NB4 (cell line): ENCODE results near the gene ABHD17C.

Source experiments
- DNase-seq: peaks from one replicate; pipeline ENCODE4 v3.0.0; 2010; ENCODE audit warnings: low read depth
- H3K4me3 ChIP-seq: one replicate; pipeline ENCODE4 v1.5.1; 2011; ENCODE audit warnings: mild to moderate bottlenecking, low read depth, low read length, moderate library complexity
- MYC ChIP-seq: IDR thresholded peaks from 2 replicates; pipeline ENCODE4 v1.6.1; 2011; ENCODE audit warnings: low read depth, low read length
- POLR2A ChIP-seq: IDR thresholded peaks from 2 replicates; pipeline ENCODE4 v1.6.1; 2011; ENCODE audit warnings: mild to moderate bottlenecking; ENCODE audit not compliant: insufficient read length; ENCODE audit errors: extremely low read depth
- TF ChIP-seq, protein P1 (sequence below): IDR thresholded peaks from 2 replicates; pipeline ENCODE4 v1.6.1; 2011; ENCODE audit warnings: low read depth, low read length
- TF ChIP-seq, protein P2 (sequence below): IDR thresholded peaks from one replicate; pipeline ENCODE4 v1.5.1; 2012; ENCODE audit warnings: low read depth, low read length

Gene ABHD17C

DNA sequence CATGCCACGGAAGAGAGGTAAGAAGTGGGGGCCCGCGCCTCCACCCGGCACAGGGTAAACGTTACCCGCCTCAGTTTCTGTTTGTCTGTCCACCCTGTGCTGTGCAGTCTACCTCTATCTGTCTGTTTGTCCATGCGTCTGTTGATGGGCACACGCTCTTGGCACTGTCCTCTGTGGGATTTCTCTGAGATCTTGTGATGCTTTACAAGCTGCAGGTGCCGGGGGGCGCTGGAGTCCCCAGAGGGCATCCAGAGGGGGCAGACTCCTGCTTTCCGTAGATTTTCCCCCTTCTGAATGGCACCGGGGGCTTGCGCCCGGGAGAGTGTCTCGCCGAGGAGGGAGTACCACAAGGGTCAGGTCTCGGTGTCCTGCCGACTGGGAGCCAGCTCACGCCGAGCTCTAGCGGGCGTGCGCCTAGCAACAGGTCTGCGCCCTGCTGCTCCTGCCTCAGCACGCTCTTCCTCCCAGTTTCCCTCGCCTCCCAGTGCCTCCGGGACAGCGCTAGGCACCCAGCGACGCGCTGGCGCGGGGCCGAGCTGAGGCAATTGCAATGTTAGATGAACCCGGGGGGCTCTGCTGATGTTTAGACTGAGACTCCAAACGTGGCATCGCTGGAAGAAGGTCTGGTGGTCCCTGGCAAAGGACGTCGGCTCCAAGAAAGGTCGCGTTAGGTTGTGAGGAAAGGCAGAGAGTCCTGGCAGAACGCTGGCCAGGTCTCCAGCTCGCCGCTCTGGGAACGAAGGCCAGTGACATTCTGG, 84.7 kb downstream of the ABHD17C start:
- TF ChIP-seq MYC (no peak), POLR2A (no peak)
- TF ChIP-seq, protein P1, sequence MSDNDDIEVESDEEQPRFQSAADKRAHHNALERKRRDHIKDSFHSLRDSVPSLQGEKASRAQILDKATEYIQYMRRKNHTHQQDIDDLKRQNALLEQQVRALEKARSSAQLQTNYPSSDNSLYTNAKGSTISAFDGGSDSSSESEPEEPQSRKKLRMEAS = no peak
- TF ChIP-seq, protein P2, sequence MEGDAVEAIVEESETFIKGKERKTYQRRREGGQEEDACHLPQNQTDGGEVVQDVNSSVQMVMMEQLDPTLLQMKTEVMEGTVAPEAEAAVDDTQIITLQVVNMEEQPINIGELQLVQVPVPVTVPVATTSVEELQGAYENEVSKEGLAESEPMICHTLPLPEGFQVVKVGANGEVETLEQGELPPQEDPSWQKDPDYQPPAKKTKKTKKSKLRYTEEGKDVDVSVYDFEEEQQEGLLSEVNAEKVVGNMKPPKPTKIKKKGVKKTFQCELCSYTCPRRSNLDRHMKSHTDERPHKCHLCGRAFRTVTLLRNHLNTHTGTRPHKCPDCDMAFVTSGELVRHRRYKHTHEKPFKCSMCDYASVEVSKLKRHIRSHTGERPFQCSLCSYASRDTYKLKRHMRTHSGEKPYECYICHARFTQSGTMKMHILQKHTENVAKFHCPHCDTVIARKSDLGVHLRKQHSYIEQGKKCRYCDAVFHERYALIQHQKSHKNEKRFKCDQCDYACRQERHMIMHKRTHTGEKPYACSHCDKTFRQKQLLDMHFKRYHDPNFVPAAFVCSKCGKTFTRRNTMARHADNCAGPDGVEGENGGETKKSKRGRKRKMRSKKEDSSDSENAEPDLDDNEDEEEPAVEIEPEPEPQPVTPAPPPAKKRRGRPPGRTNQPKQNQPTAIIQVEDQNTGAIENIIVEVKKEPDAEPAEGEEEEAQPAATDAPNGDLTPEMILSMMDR = no peak
- no peak overlapping the region for H3K4me3 ChIP-seq
- DNase-seq = no peak

DNA sequence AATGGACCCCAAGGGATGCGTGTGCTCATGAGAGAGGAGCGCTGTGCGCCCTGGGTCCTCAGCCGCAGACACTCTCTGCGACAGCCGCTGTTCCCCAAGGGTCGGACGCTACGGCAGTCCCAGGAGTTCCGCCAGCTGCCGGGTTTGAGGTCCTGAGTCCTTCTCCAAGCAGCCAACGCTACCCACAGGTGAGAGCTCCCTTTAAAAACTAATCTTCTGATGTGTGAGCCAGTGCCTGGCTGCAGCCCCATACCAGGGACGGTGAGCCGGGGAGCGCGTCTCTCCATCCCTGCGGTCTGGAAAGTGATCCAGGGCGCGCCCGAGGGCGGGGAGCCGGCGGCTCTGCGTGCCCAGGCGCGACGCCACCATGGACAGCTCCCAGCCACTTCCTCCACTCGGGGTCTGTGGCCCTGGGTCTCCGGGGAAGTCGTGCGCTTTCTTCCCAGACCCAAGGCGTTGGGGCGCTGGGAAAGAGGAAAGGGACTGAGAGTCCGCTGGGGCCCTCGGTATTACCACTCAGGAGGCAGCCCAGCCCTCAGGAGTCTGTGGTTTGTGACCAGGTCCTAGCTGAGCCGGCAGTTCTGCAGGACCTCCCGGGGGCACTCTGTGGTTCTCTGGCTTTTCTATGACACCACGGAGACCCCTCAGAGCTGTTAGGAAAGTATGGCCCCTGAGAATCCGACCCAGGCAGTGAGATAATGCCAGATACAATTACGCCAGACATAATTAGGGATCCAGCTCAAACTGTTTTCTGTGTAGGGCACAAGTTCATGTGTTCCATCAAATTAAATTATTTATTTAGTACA, 85.5 kb downstream of the ABHD17C start:
- TF ChIP-seq MYC (no peak), POLR2A (no peak)
- TF ChIP-seq, protein P2 = no peak
- TF ChIP-seq, protein P1 = no peak
- no peak overlapping the region for H3K4me3 ChIP-seq
- no peak for DNase-seq

DNA sequence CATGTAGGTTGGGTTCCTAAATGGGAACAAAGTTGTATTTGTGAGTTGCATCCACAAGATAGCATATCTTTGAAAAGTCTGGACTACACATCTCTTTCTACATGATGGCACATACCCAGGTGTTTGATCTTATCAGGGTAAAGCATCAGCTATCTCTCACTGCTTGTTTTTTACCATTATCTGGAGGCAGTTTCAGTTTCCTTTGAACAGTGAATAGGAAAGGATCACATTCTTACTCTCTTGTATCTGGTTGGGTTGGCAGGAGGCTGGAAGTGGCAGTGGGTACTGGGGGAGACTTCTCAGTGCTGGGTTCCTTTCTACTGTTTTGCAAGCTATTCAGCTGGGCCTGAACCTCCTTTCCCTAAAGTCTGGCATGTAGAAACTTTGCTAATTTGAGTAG, 88.2 kb downstream of the ABHD17C start:
- no peak overlapping the region for H3K4me3 ChIP-seq
- DNase-seq = no peak
- no peak for TF ChIP-seq POLR2A
- TF ChIP-seq, protein P1 = no peak
- no peak for TF ChIP-seq MYC
- TF ChIP-seq, protein P2 = no peak

DNA sequence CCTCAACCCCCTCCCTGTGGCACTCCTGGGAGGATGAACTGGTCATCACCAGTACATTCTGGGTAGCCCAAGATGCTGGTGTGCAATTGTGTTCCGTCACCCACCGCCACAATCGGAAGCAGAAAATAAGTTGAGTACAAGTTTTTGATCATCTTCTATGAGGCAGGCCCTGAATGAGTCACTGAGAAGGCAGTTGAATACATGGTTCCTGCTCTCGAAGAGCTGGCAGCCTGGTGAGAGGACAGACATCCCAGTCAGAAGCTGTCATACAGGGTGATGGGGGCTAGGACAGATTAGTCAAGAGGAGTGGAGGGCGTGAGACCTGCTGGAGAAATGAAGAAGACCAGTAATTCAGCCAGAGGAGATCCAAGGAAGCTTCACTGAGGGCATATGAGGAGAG, 90.2 kb downstream of the ABHD17C start:
- TF ChIP-seq, protein P1 = no peak
- TF ChIP-seq MYC = no peak
- TF ChIP-seq, protein P2 = no peak
- no peak for TF ChIP-seq POLR2A
- no peak for DNase-seq
- no peak overlapping the region for H3K4me3 ChIP-seq

DNA sequence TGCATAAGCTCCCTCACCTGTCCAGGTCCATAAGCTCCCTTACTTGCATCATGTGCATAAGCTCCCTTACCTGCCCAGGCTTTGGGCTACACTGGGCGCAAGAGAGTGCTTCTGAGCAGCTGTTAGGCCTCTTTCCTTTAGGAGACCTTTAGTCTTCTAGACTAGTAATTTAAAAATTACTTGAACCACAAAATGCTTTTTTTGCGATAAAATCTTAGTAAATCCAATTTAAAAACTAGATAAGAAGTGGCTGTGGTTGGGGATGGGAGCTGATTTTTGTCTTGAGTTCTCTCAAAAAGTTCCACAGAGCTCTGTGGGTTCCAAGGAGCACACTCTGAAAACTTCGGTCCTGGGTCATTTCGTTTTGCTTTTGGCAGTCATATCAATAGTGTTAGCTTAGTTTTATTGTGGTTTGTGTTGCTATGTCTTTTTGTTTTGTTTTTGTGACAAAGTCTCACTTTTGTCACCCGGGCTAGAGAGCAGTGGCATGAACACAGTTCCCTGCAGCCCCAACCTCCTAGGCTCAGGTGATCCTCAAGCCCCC, 90.8 kb downstream of the ABHD17C start:
- no peak overlapping the region for H3K4me3 ChIP-seq

More for the DNA sequence above, 90.8 kb downstream of the ABHD17C start:
- no peak for DNase-seq
- TF ChIP-seq MYC = no peak
- TF ChIP-seq, protein P1 = no peak
- no peak for TF ChIP-seq POLR2A
- TF ChIP-seq, protein P2 = no peak
